AML-193 (cell line): ENCODE measurements around the gene MMP14.
"Not testable (repeated sequence)": the region's sequence is repeated elsewhere in the genome, so short reads cannot be mapped to it uniquely, and the experiment has no call there.

Experiments
- DNase-seq, 2 experiments: peaks; one replicate each; lab custom pipeline; 2025; lab: John Stamatoyannopoulos, UW

The MMP14 gene

GRCh38 chr14:22842211-22843122 lies 6.1 kb downstream of the MMP14 start:
- DNase-seq, result no peak

GRCh38 chr14:22843123-22843925 lies 6.9 kb downstream of the MMP14 start:
- DNase-seq, result no peak

GRCh38 chr14:22844221-22845102 lies 8.1 kb downstream of the MMP14 start:
- DNase-seq, result no peak

- DNase-seq, result no peak
Measured at GRCh38 chr14:22845103-22845394, 8.7 kb downstream of the MMP14 start.

DNA sequence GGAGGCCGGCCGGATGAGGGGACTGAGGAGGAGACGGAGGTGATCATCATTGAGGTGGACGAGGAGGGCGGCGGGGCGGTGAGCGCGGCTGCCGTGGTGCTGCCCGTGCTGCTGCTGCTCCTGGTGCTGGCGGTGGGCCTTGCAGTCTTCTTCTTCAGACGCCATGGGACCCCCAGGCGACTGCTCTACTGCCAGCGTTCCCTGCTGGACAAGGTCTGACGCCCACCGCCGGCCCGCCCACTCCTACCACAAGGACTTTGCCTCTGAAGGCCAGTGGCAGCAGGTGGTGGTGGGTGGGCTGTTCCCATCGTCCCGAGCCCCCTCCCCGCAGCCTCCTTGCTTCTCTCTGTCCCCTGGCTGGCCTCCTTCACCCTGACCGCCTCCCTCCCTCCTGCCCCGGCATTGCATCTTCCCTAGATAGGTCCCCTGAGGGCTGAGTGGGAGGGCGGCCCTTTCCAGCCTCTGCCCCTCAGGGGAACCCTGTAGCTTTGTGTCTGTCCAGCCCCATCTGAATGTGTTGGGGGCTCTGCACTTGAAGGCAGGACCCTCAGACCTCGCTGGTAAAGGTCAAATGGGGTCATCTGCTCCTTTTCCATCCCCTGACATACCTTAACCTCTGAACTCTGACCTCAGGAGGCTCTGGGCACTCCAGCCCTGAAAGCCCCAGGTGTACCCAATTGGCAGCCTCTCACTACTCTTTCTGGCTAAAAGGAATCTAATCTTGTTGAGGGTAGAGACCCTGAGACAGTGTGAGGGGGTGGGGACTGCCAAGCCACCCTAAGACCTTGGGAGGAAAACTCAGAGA lies 9.6 kb downstream of the MMP14 start:
- no peak for DNase-seq

- no peak for DNase-seq
Measured at GRCh38 chr14:22846811-22847307, 10.5 kb downstream of the MMP14 start.

DNA sequence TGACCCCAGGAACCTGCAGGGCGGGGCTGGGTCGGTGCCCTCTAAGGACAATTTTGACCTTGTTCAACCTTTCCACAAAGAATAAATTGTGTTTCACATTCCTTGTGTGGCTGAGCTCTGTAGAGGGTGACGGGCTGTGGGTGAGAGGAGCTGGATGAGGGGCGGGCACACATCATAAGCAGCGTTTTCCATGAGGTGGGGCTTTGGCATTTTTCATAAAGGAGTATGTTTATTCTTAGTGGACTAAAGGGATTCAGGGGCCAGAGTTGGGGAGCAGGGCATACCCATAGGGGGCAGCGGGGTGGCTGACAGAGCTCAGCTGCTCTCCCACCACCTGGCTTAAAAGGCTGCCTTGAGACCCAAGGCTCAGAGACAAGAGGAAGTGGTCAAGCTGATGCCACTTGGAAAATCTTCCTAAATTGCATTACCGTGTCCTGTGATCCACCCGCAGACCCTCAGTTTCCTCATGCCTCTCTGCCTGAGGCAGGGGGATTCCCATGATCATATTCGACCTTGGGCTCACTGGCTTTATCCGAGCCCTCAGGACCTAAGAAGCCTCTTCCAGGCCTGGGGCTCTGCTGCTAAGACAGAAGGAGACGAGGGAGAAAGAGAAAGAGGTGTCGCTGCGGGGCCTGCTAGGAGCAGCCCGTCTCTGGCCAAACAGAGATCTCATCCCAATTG lies 11.4 kb downstream of the MMP14 start:
- DNase-seq, result no peak

DNA sequence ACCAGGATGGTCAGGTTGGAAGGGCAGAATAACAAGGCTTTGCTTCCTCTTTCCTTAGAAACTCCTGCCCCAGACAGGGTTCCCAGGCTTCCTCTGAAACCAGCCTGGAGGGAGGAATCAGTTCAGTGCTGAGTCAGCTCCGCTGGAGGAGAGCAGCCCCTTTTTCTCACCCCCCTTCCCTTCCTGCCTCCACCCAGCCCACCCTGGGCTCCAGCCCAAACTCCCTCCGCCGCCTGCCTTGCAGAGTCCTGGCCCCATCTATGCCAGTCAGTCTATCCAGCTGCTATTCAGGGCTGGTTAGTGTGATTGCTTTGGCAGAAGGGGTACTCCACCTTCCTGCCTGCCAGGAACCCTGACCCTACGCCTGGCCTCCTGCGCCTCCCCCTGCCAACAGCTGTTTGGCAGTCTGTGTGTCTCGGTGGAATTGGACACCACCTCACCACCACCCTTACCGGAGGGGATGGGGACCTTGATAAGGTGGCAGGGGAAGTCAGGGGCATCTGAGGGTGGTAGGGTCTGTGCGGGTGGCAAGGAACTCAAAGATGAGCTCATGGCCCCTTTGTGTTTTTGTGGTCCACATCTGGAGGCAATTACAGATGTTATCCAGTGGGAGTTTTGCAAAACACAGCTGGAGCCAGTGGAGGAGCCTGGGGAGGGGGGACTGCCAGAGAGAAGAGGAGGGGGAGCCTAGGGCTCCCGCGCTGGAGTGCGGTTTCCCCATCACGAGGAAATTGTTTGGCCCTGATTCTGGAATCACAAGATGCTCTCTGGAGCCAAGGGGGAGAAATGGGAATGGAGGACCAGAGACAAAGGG lies 12.2 kb downstream of the MMP14 start:
- no peak for DNase-seq

DNA sequence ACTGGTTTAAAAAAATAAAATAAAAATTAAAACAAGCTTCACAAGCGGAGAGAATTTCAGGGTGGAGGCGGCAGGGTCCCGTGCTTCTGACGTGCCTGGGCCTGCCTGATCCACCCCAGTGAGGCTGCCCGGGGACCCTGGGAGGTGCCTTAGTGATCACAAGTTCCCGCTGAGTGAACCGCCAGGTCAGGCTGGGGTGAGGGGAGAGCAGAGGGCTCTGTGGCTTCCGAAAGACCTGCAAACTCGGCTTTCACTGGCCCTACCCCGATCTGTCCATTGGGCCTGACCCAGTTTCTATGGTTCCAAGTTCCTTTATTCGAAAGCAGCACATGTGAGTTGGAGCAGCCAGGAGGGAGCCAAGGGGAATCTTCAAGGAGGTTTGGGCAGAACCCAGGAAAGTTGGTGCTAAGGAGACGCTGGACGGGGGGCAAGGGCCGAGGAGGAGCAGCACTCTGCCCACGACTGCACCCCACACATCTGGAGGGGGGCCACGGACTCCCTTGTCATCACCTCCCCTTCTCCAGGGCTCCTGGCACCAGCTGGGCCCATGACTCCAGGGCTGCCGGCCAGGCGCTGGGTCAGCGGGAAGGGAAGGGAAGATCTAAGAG lies 12.9 kb downstream of the MMP14 start:
- DNase-seq, result no peak

DNA sequence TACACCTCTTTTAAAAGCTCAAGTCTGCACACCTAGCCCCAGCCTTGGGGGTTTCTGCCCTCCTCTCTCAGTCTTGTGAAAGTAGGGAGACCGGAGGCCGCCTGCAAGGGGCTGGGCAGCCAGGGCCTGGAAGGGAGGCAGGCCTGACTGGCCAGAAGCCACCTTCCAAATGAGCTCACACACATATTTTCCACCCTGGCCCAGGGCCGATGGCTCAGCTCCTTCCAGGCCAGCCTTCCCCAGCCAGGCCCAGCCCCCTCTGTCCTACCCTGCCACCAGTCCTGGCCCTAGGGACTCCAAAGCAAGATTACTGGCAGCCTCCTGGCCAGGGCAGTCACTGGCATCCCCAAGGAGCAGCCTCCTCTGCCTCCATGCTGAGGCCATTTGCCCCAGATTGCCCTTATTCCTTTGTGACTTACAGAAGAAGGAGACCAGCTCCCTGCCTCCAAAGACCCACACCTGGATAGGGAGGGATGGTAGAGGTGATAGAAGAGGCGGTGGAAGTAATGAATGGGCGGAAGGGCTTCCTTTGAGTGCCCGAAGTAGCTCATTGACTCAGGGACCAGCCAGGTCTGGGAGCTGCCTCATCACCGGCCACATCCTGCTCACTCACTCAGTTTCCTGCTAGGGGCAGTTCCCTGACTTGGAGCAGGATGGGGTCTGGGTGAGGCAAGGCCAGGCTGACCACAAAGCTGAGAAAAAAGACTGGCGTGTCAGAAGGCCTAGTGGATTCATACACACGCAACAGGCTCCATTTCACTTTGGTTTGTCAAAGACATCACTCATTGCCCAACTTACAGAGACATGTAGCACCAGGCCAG lies 14.8 kb downstream of the MMP14 start:
- DNase-seq, result peak; percentile 93 to 94

DNA sequence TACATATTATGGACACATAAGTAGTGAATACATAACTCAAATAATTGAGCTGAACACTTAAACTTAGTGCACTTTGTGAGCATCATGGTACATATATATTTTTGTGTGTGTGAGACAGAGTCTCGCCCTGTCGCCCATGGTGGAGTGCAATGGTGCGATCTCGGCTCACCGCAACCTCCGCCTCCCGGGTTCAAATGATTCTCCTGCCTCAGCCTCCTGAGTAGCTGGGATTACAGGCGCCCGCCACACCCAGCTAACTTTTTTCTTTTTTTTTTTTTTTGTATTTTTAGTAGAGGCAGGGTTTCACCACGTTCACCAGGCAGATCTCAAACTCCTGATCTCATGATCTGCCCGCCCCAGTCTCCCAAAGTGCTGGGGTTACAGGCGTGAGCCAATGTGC lies 15.8 kb downstream of the MMP14 start:
- DNase-seq, result not testable (repeated sequence)

- DNase-seq, result no peak
Measured at GRCh38 chr14:22852599-22852939, 16.2 kb downstream of the MMP14 start.

DNA sequence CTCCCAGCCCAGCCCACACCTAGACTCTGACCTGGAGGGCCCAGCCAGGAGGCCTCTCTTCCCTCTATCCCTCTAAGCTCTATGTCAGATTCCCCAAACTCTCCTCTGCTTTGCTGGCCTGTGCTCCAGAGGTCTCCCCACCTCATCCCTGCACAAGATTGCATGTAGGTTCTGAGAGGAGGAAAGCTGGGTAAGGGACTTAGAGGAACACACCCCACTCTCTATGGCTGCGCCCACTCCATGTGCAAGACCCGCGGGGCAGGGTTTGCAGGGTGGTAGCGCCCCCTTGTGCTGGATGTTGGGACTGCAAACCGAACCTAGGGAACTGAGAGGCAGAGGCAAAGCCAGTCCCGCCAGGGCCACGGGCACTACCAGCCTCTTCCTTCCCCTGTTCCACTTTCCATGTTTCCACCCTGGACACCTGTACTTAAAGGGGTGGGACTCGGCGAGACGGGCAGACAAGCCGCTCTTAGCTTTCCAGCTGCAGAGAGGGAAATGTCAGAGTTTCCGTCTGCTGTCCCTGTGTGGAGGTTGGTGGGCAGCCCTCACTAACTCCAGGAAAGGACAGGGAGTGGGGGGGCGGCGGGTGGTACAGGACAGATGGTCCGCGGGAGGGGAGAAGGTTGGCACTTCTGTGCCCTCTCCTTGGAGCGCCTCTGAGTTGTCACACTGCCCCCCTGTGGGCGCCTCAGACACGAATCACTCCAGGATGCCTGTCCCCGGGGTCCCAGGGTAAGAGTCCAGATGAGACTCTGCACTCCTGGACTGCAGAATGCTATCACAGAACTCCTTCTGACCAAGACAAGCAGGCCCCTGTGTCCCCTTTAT lies 16.8 kb downstream of the MMP14 start:
- peak; percentile 52 to 62 for DNase-seq

DNA sequence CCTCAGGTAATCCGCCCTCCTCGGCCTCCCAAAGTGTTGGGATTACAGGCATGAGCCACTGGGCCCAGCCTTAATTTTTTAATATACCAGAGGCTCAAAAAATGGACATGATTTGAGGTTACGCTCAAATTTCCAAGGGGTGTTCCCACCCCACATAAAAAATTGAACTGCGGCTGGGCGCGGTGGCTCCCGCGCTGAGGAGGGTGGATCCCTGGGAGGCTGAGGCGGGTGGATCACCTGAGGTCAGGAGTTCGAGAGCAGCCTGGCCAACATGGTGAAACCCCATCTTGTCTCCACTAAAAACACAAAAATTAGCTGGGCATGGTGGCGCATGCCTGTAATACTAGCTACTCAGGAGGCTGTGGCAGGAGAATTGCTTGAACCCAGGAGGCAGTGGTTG lies 17.9 kb downstream of the MMP14 start:
- DNase-seq, result not testable (repeated sequence)

DNA sequence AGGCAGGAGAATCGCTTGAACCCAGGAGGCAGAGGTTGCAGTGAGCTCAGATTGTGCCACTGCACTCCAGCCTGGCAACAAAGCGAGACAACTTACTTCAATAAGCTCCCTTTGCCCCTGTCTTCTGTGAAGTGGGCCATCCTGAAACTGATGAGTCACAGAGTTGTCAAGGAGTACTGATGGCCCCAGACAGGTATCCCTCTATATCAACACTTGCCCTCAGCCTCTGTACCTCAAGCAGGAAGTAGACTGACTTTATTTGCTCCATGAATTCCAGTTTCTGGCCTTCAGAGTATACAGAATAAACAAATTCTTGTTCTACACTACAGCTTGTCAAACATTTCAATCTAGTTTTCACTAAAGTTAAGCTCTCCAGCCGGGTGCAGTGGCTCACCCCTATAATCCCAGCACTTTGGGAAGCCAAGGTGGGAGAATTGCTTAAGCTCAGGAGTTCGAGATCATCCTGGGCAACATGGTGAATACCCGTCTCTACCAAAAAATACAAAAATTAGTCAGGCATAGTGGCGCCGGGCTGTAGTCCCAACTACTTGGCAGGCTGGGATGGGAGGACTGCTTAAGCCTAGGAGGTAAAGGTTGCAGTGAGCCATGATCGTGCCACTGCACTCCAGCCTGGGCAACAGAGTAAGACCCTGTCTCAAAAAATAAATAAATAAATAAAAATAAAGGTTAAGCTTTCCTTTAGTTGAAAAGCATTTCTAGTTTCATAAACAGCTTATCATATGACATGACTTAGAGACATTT lies 18.8 kb downstream of the MMP14 start:
- no peak for DNase-seq

GRCh38 chr14:22856428-22856827 lies 20.0 kb downstream of the MMP14 start:
- DNase-seq, result no peak

- DNase-seq, result not testable (repeated sequence)
Measured at GRCh38 chr14:22860377-22860776, 24.0 kb downstream of the MMP14 start.
